ENCODE measurements around the gene PHLPP2. TPM values are rescaled to one million over a fixed set of nuclear protein-coding genes. Genes with fewer than 3 reads are reported as not detected.
"Not testable (repeated sequence)": the region's sequence is repeated elsewhere in the genome, so short reads cannot be mapped to it uniquely, and the experiment has no call there.

Gene PHLPP2
- total RNA-seq, 1 donor from 2014 or later: 13.0 TPM

DNA sequence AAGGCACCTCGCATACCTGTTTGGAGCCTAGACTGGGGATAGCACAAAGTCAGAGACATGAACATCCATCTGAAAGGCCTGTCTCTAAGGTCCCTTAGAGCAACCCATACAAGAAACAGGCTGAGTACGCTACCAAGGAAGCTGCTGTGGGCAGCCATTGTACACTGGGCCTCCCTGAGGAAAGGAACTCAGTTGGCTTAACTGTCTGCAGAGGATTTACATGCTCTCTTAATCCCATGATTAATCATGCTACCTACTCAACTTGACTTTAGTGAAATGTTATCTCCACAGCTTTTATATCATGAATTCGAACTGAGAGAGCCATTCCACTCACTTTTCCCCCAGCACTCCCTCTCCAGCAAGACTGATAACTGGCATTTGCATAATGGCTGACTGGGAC lies 26.0 kb downstream of the PHLPP2 start:
- TF ChIP-seq, protein P1, sequence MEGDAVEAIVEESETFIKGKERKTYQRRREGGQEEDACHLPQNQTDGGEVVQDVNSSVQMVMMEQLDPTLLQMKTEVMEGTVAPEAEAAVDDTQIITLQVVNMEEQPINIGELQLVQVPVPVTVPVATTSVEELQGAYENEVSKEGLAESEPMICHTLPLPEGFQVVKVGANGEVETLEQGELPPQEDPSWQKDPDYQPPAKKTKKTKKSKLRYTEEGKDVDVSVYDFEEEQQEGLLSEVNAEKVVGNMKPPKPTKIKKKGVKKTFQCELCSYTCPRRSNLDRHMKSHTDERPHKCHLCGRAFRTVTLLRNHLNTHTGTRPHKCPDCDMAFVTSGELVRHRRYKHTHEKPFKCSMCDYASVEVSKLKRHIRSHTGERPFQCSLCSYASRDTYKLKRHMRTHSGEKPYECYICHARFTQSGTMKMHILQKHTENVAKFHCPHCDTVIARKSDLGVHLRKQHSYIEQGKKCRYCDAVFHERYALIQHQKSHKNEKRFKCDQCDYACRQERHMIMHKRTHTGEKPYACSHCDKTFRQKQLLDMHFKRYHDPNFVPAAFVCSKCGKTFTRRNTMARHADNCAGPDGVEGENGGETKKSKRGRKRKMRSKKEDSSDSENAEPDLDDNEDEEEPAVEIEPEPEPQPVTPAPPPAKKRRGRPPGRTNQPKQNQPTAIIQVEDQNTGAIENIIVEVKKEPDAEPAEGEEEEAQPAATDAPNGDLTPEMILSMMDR (IDR thresholded peaks at IDR 0.05): no peak
- H3K27me3 Mint-ChIP-seq (ENCODE audit: unreplicated experiment): no peaks in the 10 kb centered on the region
- no peaks in the 10 kb centered on the region for H3K9me3 Mint-ChIP-seq (ENCODE audit: unreplicated experiment)
- H3K27ac Mint-ChIP-seq (ENCODE audit: unreplicated experiment): no peak overlapping the region
- H3K36me3 Mint-ChIP-seq (ENCODE audit: unreplicated experiment): peaks cover 15% of the 10 kb centered on the region
- H3K4me3 Mint-ChIP-seq (ENCODE audit: unreplicated experiment): no peak overlapping the region
- H3K4me1 Mint-ChIP-seq (ENCODE audit: unreplicated experiment): no peaks in the 10 kb centered on the region
- no peak for DNase-seq (ENCODE audit: extremely low spot score, unreplicated experiment)

DNA sequence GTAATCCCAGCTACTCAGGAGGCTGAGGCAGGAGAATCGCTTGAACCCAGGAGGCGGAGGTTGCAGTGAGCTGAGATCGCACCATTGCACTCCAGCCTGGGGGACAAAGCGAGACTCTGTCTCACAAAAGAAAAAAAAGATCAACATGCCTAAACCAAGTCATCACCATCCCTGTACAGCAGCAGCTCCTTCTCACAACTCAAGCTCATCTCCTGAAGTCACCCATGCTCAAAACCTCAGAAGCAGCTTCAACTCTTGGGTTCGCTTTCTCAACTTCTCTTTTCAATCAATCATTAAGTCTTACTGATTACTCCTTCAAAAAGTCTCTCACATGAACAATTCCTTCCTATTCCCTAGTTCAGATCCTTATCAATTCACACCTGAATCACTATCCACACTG lies 31.3 kb downstream of the PHLPP2 start:
- H3K4me1 Mint-ChIP-seq (ENCODE audit: unreplicated experiment): no peaks in the 10 kb centered on the region
- DNase-seq (ENCODE audit: extremely low spot score, unreplicated experiment): no peak
- TF ChIP-seq, protein P1 (IDR thresholded peaks at IDR 0.05): no peak
- no peaks in the 10 kb centered on the region for H3K9me3 Mint-ChIP-seq (ENCODE audit: unreplicated experiment)
- H3K36me3 Mint-ChIP-seq (ENCODE audit: unreplicated experiment): peaks cover 28% of the 10 kb centered on the region
- no peaks in the 10 kb centered on the region for H3K27me3 Mint-ChIP-seq (ENCODE audit: unreplicated experiment)
- H3K27ac Mint-ChIP-seq (ENCODE audit: unreplicated experiment): no peak overlapping the region
- H3K4me3 Mint-ChIP-seq (ENCODE audit: unreplicated experiment): no peak overlapping the region

GRCh38 chr16:71689901-71690300 lies 34.6 kb downstream of the PHLPP2 start:
- no peak for DNase-seq (ENCODE audit: extremely low spot score, unreplicated experiment)
- Mint-ChIP-seq H3K4me1 (ENCODE audit: unreplicated experiment) (no peaks in the 10 kb centered on the region), H3K4me3 (ENCODE audit: unreplicated experiment) (no peak overlapping the region), H3K27ac (ENCODE audit: unreplicated experiment) (no peak overlapping the region), H3K9me3 (ENCODE audit: unreplicated experiment) (no peaks in the 10 kb centered on the region), H3K36me3 (ENCODE audit: unreplicated experiment) (peaks cover 37% of the 10 kb centered on the region), H3K27me3 (ENCODE audit: unreplicated experiment) (no peaks in the 10 kb centered on the region)
- TF ChIP-seq, protein P1 (IDR thresholded peaks at IDR 0.05): no peak

GRCh38 chr16:71687861-71688260 lies 36.6 kb downstream of the PHLPP2 start:
- DNase-seq (ENCODE audit: extremely low spot score, unreplicated experiment): no peak
- H3K27ac Mint-ChIP-seq (ENCODE audit: unreplicated experiment): no peak overlapping the region

DNA sequence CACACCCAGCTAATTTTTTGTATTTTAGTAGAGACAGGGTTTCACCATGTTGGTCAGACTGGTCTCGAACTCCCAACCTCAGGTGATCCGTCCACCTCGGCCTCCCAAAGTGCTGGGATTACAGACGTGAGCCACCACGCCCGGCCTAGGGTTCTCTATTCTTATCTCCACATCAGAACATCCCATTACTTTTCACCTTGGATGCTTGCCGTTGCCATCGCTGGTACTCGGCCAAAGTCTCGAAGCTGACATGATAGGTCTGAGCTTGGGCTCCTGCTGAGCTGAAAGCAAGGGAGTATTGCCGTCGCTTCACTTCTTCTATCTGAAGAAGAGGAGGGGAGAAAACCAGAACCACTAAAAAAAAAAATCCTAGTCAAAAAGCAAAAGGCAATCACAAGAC lies 40.2 kb downstream of the PHLPP2 start:
- H3K4me3 Mint-ChIP-seq (ENCODE audit: unreplicated experiment); H3K4me1 Mint-ChIP-seq (ENCODE audit: unreplicated experiment): not testable (repeated sequence)

More at GRCh38 chr16:71687861-71688260, 36.6 kb downstream of the PHLPP2 start:
- Mint-ChIP-seq H3K4me3 (ENCODE audit: unreplicated experiment) (no peak overlapping the region), H3K9me3 (ENCODE audit: unreplicated experiment) (no peaks in the 10 kb centered on the region), H3K4me1 (ENCODE audit: unreplicated experiment) (no peaks in the 10 kb centered on the region), H3K36me3 (ENCODE audit: unreplicated experiment) (peaks cover 51% of the 10 kb centered on the region), H3K27me3 (ENCODE audit: unreplicated experiment) (no peaks in the 10 kb centered on the region)
- TF ChIP-seq, protein P1 (IDR thresholded peaks at IDR 0.05): no peak

DNA sequence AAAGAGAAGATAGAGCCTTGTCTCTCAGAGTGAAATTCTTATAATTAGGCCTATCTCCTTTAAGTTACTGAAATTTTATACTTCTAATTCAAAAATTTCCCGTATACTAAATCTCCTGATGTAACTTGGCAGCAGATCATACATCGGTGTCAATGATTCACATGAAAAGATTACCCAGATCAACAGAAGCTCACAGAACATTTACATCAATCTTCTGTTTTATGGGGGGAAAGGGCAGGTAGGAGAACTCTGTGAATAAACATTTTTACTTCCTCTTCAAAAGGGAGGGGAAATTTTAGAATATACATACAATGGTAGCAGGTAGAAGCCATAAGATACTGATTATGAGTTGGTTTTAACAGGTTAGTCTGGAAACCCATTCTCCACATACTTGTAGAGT lies 43.1 kb downstream of the PHLPP2 start:
- no peak overlapping the region for H3K4me3 Mint-ChIP-seq (ENCODE audit: unreplicated experiment)
- peaks cover 59% of the 10 kb centered on the region for H3K36me3 Mint-ChIP-seq (ENCODE audit: unreplicated experiment)
- no peaks in the 10 kb centered on the region for H3K27me3 Mint-ChIP-seq (ENCODE audit: unreplicated experiment)
- no peak for DNase-seq (ENCODE audit: extremely low spot score, unreplicated experiment)
- H3K4me1 Mint-ChIP-seq (ENCODE audit: unreplicated experiment): no peaks in the 10 kb centered on the region
- no peaks in the 10 kb centered on the region for H3K9me3 Mint-ChIP-seq (ENCODE audit: unreplicated experiment)
- no peak overlapping the region for H3K27ac Mint-ChIP-seq (ENCODE audit: unreplicated experiment)
- TF ChIP-seq, protein P1 (IDR thresholded peaks at IDR 0.05): no peak

More for the DNA sequence above, 40.2 kb downstream of the PHLPP2 start:
- DNase-seq (ENCODE audit: extremely low spot score, unreplicated experiment); H3K27me3 Mint-ChIP-seq (ENCODE audit: unreplicated experiment); H3K27ac Mint-ChIP-seq (ENCODE audit: unreplicated experiment); H3K9me3 Mint-ChIP-seq (ENCODE audit: unreplicated experiment): not testable (repeated sequence)
- peaks cover 59% of the 10 kb centered on the region for H3K36me3 Mint-ChIP-seq (ENCODE audit: unreplicated experiment)

Measured in osteocyte (in vitro differentiated cells).